H1 (cell line): ENCODE results near the gene GGA2. TPM values are rescaled to one million over a fixed set of nuclear protein-coding genes. Genes with fewer than 3 reads are reported as not detected.

Source experiments
- KDM1A ChIP-seq: fragments of 200-600, 300-600 bp; sonication (generic); IDR thresholded peaks from 2 replicates; pipeline ENCODE4 v1.7.1; 2016; ENCODE audit warnings: mild to moderate bottlenecking, low read length, borderline replicate concordance
- RNF2 ChIP-seq: fragments of 200-900, 300-1000 bp; sonication (generic); IDR thresholded peaks from 2 replicates; pipeline ENCODE4 v1.7.1; 2016; ENCODE audit warnings: borderline replicate concordance, low read depth, mild to moderate bottlenecking, antibody characterized with exemption, low read length; ENCODE audit not compliant: poor library complexity, severe bottlenecking; ENCODE audit errors: missing control alignments
- polyA plus RNA-seq, 7 experiments: library from polyadenylated mRNA; depleted of rRNA in 3 of 7; stranded (reverse) in 5 of 7; unstranded in 2 of 7; fragments of >200 nt in 5 of 7; fragments of 200-250 nt in 2 of 7; gene quantifications; 1 replicate in 5 of 7; 2 replicates in 1 of 7; 4 replicates in 1 of 7; pipeline versions ENCODE4 v1.2.1 to v1.2.3, GENCODE V29; 2011 to 2013; ENCODE audit warnings: missing spikeins in 2 of 7, mixed read lengths in 2 of 7
- total RNA-seq: library from RNA; stranded (reverse); fragmentation: NEBNext Ultra II Directional; extraction: Animal tissue kit (Norgen Biotek cat#: 25700); gene quantifications from 2 replicates; pipeline ENCODE4 v1.2.1, GENCODE V29; 2021

GGA2 gene
- total and polyA plus RNA-seq, 2 of the 8 experiments (the other 6 are each of a cell fraction or from before 2014, with no cell fraction given): 65.8 to 114 TPM

GRCh38 chr16:23424292-23424958 is 85.9 kb downstream of the GGA2 start (continued):
- no peak for TF ChIP-seq RNF2
- no peak for TF ChIP-seq KDM1A
